Stimulated activated CD4-positive, alpha-beta T cell treated with anti-CD3 and anti-CD28 coated beads, Interleukin-4, amount 100 ng/mL, for 48 hours (primary cell): ENCODE measurements around the gene PSMA7.

ENCODE experiments used
- DNase-seq, 2 donors: peaks; one replicate each; pipeline ENCODE4 v3.0.0-alpha.2; 2020; ENCODE audit warnings: low read depth in 2 of 2

PSMA7 gene

GRCh38 chr20:62088258-62089127, 54.7 kb downstream of the PSMA7 start:
- no peak for DNase-seq

- no peak for DNase-seq
These were observed 55.6 kb downstream of the PSMA7 start for GRCh38 chr20:62087632-62088031.

GRCh38 chr20:62087227-62087626, 56.0 kb downstream of the PSMA7 start:
- no peak for DNase-seq
